Raji (cell line): ENCODE data around the gene LDLRAP1.

Source experiments
- POLR2A ChIP-seq: IDR thresholded peaks from 2 replicates; pipeline ENCODE4 v1.6.1; 2011; ENCODE audit warnings: low read depth, low read length, control low read depth; ENCODE audit not compliant: insufficient read depth

The LDLRAP1 gene

GRCh38 chr1:25616095-25616986 lies 72.9 kb downstream of the LDLRAP1 start, which contains the start of gene MAN1C1:
Gene MAN1C1, plus strand, starts transcription at chr1:25616791. Its CDS starts 1,007 bp downstream, at chr1:25617798.
- TF ChIP-seq POLR2A: peak; percentile 35; the same call in 1 of the 2 replicates

DNA sequence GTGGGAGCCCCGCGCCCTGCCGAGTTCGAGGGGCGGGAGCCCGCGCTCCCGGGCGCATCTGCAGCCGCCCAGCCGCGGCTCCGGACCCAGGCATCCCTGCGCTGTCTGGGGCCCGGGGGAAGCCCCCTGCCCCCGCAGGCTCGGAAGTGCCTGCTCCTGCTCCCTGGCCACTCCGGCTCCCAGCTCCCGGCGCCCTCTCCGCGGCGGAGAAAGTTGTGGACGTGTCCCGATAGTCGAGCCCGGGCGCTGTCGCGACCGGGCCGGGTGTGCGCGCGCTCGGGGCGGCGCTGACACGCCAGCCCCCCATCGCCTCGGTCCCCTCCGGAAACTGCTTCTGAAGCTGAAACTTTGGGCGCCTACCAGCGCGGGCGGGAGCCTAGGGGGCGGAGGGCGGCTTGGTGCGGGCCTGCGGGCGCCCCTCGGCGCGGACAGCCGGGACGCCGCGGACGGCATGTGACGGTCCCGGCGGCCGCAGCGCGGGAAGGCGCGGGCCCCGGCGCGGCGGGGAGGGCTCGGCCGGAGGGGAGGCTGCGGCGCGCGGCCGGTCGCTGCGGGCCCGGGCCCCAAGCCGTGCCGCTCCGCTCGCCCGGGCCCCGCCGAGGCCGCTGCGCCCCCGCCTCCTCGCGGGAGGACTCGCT lies 73.7 kb downstream of the LDLRAP1 start:
- no peak for TF ChIP-seq POLR2A

DNA sequence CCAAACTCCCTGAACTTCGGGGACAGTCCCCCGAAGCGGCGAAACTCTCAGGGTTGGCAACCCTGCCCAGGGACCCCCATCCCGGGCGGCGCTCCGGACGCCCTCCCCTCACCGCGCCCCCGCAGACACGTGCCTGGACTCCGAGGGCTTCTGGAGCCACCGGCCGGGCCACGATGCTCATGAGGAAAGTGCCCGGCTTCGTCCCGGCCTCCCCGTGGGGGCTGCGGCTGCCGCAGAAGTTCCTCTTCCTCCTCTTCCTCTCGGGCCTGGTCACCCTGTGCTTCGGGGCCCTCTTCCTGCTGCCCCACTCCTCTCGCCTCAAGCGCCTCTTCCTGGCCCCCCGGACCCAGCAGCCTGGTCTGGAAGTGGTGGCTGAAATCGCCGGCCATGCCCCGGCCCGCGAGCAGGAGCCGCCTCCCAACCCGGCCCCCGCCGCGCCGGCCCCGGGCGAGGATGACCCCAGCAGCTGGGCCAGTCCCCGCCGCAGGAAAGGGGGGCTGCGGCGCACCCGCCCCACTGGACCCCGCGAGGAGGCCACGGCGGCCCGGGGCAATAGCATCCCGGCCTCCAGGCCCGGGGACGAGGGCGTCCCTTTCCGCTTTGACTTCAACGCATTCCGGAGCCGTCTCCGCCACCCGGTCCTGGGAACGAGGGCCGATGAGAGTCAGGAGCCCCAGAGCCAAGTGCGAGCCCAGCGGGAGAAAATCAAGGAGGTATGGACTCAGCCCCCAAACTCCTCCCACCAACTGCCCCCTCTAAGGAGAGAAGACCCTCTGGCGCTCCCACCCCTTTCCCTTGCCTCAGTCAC lies 74.4 kb downstream of the LDLRAP1 start:
- no peak for TF ChIP-seq POLR2A

DNA sequence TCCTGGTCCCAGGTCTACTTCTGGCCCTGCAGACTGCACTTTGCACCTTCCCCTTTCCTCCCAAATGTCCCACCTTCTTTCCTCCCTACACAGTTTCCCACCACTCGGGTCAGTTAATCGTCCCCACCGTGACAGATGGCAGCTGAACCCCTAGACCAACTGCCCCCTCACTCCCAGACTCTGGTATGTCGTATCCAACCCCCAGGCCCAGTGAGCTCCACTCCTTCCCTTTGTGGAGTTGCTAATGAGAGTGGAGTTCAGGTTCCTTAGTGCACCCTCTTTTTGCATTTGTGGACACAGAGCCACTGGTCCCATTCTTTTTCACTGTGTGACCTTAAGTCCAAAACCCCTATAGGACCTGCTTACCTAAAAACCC lies 75.0 kb downstream of the LDLRAP1 start:
- TF ChIP-seq POLR2A: no peak
